ENCODE measurements around the gene TMEM219. TPM values are rescaled to one million over a fixed set of nuclear protein-coding genes. Genes with fewer than 3 reads are reported as not detected.

TMEM219 gene
- total RNA-seq, 1 donor from 2014 or later: 85.9 TPM

DNA sequence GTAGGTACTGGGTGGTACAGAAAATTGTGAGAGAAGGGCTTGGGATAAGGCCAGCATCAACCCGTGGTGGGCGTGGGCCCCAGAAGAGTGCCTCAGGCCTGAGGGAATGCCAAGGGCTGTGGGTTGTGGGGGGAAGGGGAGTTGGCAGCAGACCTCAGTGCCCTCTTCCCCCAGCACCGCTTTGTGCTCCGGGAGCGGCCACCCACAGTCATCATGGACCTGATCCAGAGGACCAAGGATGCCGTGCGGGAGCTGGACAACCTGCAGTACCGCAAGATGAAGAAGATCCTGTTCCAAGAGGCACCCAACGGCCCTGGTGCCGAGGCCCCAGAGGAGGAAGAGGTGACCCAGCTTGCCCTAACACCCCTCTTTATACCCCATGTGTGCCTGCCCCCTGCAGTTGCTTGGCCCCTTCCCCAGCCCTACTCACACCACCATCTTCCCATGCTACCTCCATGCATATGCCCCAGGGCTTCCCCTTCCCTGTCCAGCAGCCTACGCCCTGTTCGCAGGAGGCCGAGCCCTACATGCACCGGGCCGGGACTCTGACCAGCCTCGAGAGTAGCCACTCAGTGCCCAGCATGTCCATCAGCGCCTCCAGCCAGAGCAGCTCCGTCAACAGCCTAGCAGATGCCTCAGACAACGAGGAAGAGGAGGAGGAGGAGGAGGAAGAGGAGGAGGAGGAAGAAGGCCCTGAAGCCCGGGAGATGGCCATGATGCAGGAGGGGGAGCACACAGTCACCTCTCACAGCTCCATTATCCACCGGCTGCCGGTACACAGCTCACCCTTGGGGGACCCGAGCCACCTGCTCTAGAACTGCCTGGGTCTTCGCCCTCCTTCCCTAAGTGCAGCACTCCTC is 20.9 kb downstream of the TMEM219 start:
- TF ChIP-seq CTCF (IDR thresholded peaks at IDR 0.05; ENCODE audit: unreplicated experiment): no peak
- no peaks in the 10 kb centered on the region for H3K27me3 Mint-ChIP-seq (ENCODE audit: low read depth)
- no peaks in the 10 kb centered on the region for H3K9me3 Mint-ChIP-seq
- no peak overlapping the region for H3K4me3 Mint-ChIP-seq
- H3K36me3 Mint-ChIP-seq: peaks cover 51% of the 10 kb centered on the region
- no peak for DNase-seq (ENCODE audit: low spot score in 2 of 2, unreplicated experiment in 2 of 2)
- no peak overlapping the region for H3K27ac Mint-ChIP-seq
- no peaks in the 10 kb centered on the region for H3K4me1 Mint-ChIP-seq

GRCh38 chr16:29983420-29984136 is 21.7 kb downstream of the TMEM219 start:
- no peaks in the 10 kb centered on the region for H3K27me3 Mint-ChIP-seq (ENCODE audit: low read depth)
- DNase-seq (ENCODE audit: low spot score in 2 of 2, unreplicated experiment in 2 of 2): no peak
- no peak for TF ChIP-seq CTCF (IDR thresholded peaks at IDR 0.05; ENCODE audit: unreplicated experiment)
- peaks cover 55% of the 10 kb centered on the region for H3K36me3 Mint-ChIP-seq
- H3K4me1 Mint-ChIP-seq: no peaks in the 10 kb centered on the region
- H3K4me3 Mint-ChIP-seq: no peak overlapping the region
- H3K9me3 Mint-ChIP-seq: no peaks in the 10 kb centered on the region
- H3K27ac Mint-ChIP-seq: no peak overlapping the region

DNA sequence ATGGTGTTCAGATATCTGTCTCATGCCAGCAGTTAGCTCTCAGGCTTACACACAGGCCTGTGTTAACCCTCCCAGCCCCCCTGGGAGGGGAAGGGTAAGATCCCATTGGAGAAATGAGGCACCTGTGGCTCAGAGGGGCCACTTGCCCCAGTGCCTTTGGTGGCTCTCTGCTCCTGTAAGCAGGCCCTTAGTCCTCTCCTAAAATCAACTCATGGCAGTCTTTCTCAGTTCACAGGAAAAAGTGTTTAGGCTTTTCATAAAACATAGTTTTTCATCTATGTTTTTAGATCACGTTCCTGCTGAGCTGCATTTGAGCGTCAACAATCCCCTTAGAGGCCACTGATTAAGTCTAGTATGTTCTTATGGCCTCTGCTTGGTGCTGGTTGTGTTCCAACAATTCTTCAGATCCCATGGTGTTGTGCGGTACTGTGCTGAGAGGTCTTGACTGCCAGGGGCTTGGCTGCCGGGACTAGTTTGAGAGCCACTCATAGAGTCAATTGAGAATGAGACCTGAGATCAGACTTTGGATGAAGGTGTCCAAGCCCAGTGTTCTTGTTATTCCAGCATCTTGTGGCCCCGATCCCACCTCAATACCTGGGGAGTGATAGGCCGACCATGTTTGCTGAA is 22.4 kb downstream of the TMEM219 start:
- H3K27me3 Mint-ChIP-seq (ENCODE audit: low read depth): no peaks in the 10 kb centered on the region
- no peak overlapping the region for H3K27ac Mint-ChIP-seq
- no peaks in the 10 kb centered on the region for H3K4me1 Mint-ChIP-seq
- H3K36me3 Mint-ChIP-seq: peaks cover 49% of the 10 kb centered on the region
- no peak for TF ChIP-seq CTCF (IDR thresholded peaks at IDR 0.05; ENCODE audit: unreplicated experiment)
- DNase-seq (ENCODE audit: low spot score in 2 of 2, unreplicated experiment in 2 of 2): no peak
- H3K9me3 Mint-ChIP-seq: no peaks in the 10 kb centered on the region
- H3K4me3 Mint-ChIP-seq: no peak overlapping the region

DNA sequence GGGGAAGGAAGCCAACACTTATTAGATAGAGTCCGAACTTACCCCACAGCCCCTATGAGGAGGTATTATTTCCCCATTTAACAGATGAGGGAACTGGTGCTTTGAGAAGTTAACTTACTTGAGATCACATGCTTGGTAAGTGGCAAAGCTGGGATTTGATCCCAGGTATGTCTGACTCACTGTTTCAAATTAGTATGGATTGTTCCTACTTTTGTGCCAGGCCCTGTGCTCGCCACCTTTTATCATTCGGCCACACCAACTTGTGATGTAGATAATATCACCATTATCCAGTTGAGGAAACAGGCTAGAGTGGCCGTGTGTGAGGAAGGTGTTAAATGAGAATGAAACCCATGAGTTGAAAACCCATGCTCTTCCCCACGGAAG is 22.9 kb downstream of the TMEM219 start:
- H3K4me3 Mint-ChIP-seq: no peak overlapping the region
- no peaks in the 10 kb centered on the region for H3K27me3 Mint-ChIP-seq (ENCODE audit: low read depth)
- H3K4me1 Mint-ChIP-seq: no peaks in the 10 kb centered on the region
- no peak for DNase-seq (ENCODE audit: low spot score in 2 of 2, unreplicated experiment in 2 of 2)
- no peak for TF ChIP-seq CTCF (IDR thresholded peaks at IDR 0.05; ENCODE audit: unreplicated experiment)
- peaks cover 45% of the 10 kb centered on the region for H3K36me3 Mint-ChIP-seq
- H3K27ac Mint-ChIP-seq: no peak overlapping the region
- H3K9me3 Mint-ChIP-seq: no peaks in the 10 kb centered on the region

- Mint-ChIP-seq H3K36me3 (peaks cover 43% of the 10 kb centered on the region), H3K9me3 (no peaks in the 10 kb centered on the region), H3K4me3 (no peak overlapping the region), H3K27me3 (ENCODE audit: low read depth) (no peaks in the 10 kb centered on the region), H3K27ac (no peak overlapping the region), H3K4me1 (no peaks in the 10 kb centered on the region)
- TF ChIP-seq CTCF (IDR thresholded peaks at IDR 0.05; ENCODE audit: unreplicated experiment): no peak
- DNase-seq (ENCODE audit: low spot score in 2 of 2, unreplicated experiment in 2 of 2): no peak
These were observed 23.5 kb downstream of the TMEM219 start for GRCh38 chr16:29985271-29985811.
